ENCODE results near the gene AUTS2.

Gene AUTS2

GRCh38 chr7:69934144-69934903 lies 336.0 kb downstream of the AUTS2 start:
- H3K36me3 Mint-ChIP-seq (ENCODE audit: low read depth) = no peaks in the 10 kb centered on the region
- no peaks in the 10 kb centered on the region for H3K4me1 Mint-ChIP-seq
- no peaks in the 10 kb centered on the region for H3K27me3 Mint-ChIP-seq
- H3K4me3 Mint-ChIP-seq = no peak overlapping the region
- no peaks in the 10 kb centered on the region for H3K9me3 Mint-ChIP-seq
- no peak for DNase-seq
- ATAC-seq = no peak
- no peak overlapping the region for H3K27ac Mint-ChIP-seq

GRCh38 chr7:69935107-69935506 lies 336.8 kb downstream of the AUTS2 start:
- H3K4me1 Mint-ChIP-seq = no peaks in the 10 kb centered on the region
- no peaks in the 10 kb centered on the region for H3K9me3 Mint-ChIP-seq
- no peak overlapping the region for H3K27ac Mint-ChIP-seq
- no peak overlapping the region for H3K4me3 Mint-ChIP-seq
- H3K36me3 Mint-ChIP-seq (ENCODE audit: low read depth) = no peaks in the 10 kb centered on the region
- no peaks in the 10 kb centered on the region for H3K27me3 Mint-ChIP-seq
- ATAC-seq (no peak), DNase-seq (no peak)

- H3K4me3 Mint-ChIP-seq = no peak overlapping the region
- no peaks in the 10 kb centered on the region for H3K36me3 Mint-ChIP-seq (ENCODE audit: low read depth)
- H3K4me1 Mint-ChIP-seq = peaks cover 4% of the 10 kb centered on the region
- H3K27me3 Mint-ChIP-seq = no peaks in the 10 kb centered on the region
- ATAC-seq (no peak), DNase-seq (no peak)
- H3K9me3 Mint-ChIP-seq = no peaks in the 10 kb centered on the region
- no peak overlapping the region for H3K27ac Mint-ChIP-seq
Measured at GRCh38 chr7:69937097-69937496, 338.8 kb downstream of the AUTS2 start.

DNA sequence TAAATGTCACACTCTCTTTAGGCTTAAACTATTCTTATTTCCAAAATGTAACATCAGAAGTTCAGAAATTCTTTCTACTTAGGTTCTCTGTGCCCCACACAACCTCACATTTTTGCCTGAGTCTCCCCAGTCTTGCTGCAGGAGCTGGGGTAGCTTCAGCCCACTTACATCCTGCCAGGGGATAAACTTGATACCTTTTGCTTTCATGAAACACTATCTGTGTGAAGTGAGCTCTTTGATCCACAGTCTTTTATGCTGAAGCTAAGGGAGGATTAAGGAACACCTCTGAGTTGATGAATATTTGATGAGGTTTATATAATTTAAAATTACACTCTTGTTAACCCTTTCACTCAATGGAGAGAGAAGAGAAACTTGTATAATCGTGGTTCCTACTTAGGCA lies 341.0 kb downstream of the AUTS2 start:
- no peaks in the 10 kb centered on the region for H3K9me3 Mint-ChIP-seq
- DNase-seq = no peak
- H3K27me3 Mint-ChIP-seq = no peaks in the 10 kb centered on the region
- H3K4me1 Mint-ChIP-seq = peaks cover 4% of the 10 kb centered on the region
- no peak for ATAC-seq
- no peak overlapping the region for H3K27ac Mint-ChIP-seq
- no peaks in the 10 kb centered on the region for H3K36me3 Mint-ChIP-seq (ENCODE audit: low read depth)
- H3K4me3 Mint-ChIP-seq = no peak overlapping the region

DNA sequence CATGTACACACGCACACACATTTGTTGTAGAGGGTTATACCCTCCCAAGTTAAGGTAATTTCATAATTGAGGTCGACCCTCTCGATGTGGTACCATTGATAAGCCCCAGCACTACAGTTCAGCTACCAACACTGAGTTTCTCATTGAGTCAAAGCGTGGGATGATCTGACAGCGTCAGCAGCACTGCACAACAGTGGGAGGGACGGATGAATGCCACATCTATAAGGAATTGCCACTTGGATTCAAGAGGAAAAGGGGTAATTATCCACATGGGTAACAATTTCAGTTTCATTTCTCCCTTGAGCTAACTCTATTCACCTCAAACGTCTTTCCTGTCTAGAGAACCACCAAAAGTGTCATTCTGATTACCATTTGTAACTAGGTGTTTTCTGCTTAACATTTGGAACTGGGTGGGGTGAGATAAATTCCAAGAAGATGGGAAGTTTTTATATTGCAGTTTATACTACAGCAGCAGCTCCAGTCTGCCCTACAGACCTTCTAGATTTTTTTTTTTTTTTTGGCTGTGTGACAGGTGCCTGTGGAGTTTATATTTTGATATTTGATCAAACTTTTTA lies 342.9 kb downstream of the AUTS2 start:
- H3K4me3 Mint-ChIP-seq = no peak overlapping the region
- H3K9me3 Mint-ChIP-seq = peaks cover 3% of the 10 kb centered on the region
- no peaks in the 10 kb centered on the region for H3K36me3 Mint-ChIP-seq (ENCODE audit: low read depth)
- no peaks in the 10 kb centered on the region for H3K27me3 Mint-ChIP-seq
- H3K27ac Mint-ChIP-seq = no peak overlapping the region
- DNase-seq = no peak
- H3K4me1 Mint-ChIP-seq = peaks cover 4% of the 10 kb centered on the region
- ATAC-seq = no peak

- no peak overlapping the region for H3K4me3 Mint-ChIP-seq
- no peak for DNase-seq
- peaks cover 4% of the 10 kb centered on the region for H3K4me1 Mint-ChIP-seq
- H3K27me3 Mint-ChIP-seq = no peaks in the 10 kb centered on the region
- no peak for ATAC-seq
- no peak overlapping the region for H3K27ac Mint-ChIP-seq
- H3K36me3 Mint-ChIP-seq (ENCODE audit: low read depth) = no peaks in the 10 kb centered on the region
- peaks cover 4% of the 10 kb centered on the region for H3K9me3 Mint-ChIP-seq
Measured at GRCh38 chr7:69942573-69942972, 344.3 kb downstream of the AUTS2 start.

DNA sequence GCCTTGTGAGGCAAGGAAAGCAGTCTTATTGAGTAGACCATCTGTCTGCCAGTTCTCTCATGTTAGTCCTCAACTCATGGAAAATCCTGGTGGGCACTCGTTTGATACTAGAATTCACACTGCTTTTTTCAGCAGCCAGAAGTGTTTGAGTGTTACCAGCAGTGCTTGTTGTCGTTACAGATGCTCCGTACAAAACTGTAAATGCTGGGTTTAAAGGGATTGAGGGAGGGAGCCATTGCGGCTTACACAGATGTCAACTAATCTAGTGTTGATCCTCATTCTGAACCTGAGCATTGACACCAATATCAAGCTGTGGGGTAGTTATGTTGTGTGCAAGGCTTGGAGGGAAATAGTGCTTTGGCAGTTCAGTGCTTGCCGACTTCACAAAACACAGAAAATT lies 348.6 kb downstream of the AUTS2 start:
- H3K27me3 Mint-ChIP-seq = no peaks in the 10 kb centered on the region
- H3K4me1 Mint-ChIP-seq = no peaks in the 10 kb centered on the region
- no peaks in the 10 kb centered on the region for H3K36me3 Mint-ChIP-seq (ENCODE audit: low read depth)
- no peak overlapping the region for H3K4me3 Mint-ChIP-seq
- H3K27ac Mint-ChIP-seq = no peak overlapping the region
- ATAC-seq (no peak), DNase-seq (no peak)
- peaks cover 4% of the 10 kb centered on the region for H3K9me3 Mint-ChIP-seq

GRCh38 chr7:69947998-69948397 lies 349.7 kb downstream of the AUTS2 start:
- Mint-ChIP-seq H3K9me3 (peaks cover 4% of the 10 kb centered on the region), H3K27me3 (no peaks in the 10 kb centered on the region), H3K27ac (no peak overlapping the region), H3K4me1 (peaks cover 2% of the 10 kb centered on the region), H3K4me3 (no peak overlapping the region), H3K36me3 (ENCODE audit: low read depth) (no peaks in the 10 kb centered on the region)
- ATAC-seq (no peak), DNase-seq (no peak)

DNA sequence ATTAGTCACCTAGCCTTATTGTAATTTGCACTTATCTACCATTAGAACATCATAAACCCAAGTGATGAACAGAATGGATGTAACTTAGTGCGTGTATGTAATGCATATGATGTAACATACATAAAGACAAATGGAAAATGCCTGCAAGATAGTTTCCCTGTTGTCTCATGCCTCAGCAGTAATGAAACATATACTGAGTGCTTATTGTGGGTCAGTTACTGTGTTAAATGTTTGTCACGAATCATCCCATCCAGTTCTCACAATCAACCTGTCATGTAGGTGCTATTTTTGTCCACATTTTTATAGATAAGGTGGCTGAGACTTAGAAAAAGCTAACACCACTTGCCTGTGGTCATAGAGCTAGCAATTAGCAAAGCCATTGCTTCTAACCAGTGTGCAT lies 350.8 kb downstream of the AUTS2 start:
- no peak overlapping the region for H3K4me3 Mint-ChIP-seq
- H3K9me3 Mint-ChIP-seq = peaks cover 4% of the 10 kb centered on the region
- H3K27me3 Mint-ChIP-seq = no peaks in the 10 kb centered on the region
- ATAC-seq = no peak
- no peaks in the 10 kb centered on the region for H3K36me3 Mint-ChIP-seq (ENCODE audit: low read depth)
- DNase-seq = no peak
- peaks cover 7% of the 10 kb centered on the region for H3K4me1 Mint-ChIP-seq
- H3K27ac Mint-ChIP-seq = no peak overlapping the region

- Mint-ChIP-seq H3K36me3 (ENCODE audit: low read depth) (no peaks in the 10 kb centered on the region), H3K9me3 (no peaks in the 10 kb centered on the region), H3K27ac (no peak overlapping the region), H3K4me1 (peaks cover 7% of the 10 kb centered on the region), H3K4me3 (no peak overlapping the region), H3K27me3 (no peaks in the 10 kb centered on the region)
- DNase-seq (no peak), ATAC-seq (no peak)
Measured at GRCh38 chr7:69951458-69951857, 353.2 kb downstream of the AUTS2 start.

GRCh38 chr7:69953136-69954067 lies 355.1 kb downstream of the AUTS2 start:
- Mint-ChIP-seq H3K36me3 (ENCODE audit: low read depth) (no peaks in the 10 kb centered on the region), H3K4me1 (peaks cover 7% of the 10 kb centered on the region), H3K27ac (peak overlapping the region; percentile 73), H3K4me3 (no peak overlapping the region), H3K9me3 (no peaks in the 10 kb centered on the region), H3K27me3 (no peaks in the 10 kb centered on the region)
- no peak for ATAC-seq
- DNase-seq = no peak

- H3K4me1 Mint-ChIP-seq = peaks cover 7% of the 10 kb centered on the region
- H3K27me3 Mint-ChIP-seq = no peaks in the 10 kb centered on the region
- DNase-seq (no peak), ATAC-seq (no peak)
- H3K36me3 Mint-ChIP-seq (ENCODE audit: low read depth) = no peaks in the 10 kb centered on the region
- H3K9me3 Mint-ChIP-seq = no peaks in the 10 kb centered on the region
- no peak overlapping the region for H3K4me3 Mint-ChIP-seq
- no peak overlapping the region for H3K27ac Mint-ChIP-seq
Measured at GRCh38 chr7:69956541-69956940, 358.3 kb downstream of the AUTS2 start.

DNA sequence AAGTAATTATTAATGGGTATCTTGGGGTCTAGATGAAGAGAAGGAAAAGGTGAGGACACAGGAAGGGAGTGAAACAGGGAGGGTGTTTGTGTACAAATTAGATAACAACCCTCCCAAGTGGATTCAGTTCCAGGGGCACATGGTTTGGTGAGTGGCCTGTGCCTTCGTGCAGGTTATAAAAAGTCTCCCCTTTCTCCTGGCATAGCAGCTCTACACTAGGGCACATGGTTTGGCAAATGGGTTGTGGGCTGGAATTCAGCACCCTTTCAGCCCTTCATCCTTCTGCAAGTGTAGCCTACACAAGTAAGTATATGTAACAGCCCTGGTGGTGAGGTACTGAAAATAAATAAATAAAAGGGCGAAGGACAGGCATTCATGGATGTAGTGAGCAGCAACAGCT lies 359.4 kb downstream of the AUTS2 start:
- Mint-ChIP-seq H3K27ac (no peak overlapping the region), H3K36me3 (ENCODE audit: low read depth) (no peaks in the 10 kb centered on the region), H3K9me3 (no peaks in the 10 kb centered on the region), H3K4me1 (peaks cover 11% of the 10 kb centered on the region), H3K27me3 (no peaks in the 10 kb centered on the region), H3K4me3 (no peak overlapping the region)
- ATAC-seq (no peak), DNase-seq (no peak)

DNA sequence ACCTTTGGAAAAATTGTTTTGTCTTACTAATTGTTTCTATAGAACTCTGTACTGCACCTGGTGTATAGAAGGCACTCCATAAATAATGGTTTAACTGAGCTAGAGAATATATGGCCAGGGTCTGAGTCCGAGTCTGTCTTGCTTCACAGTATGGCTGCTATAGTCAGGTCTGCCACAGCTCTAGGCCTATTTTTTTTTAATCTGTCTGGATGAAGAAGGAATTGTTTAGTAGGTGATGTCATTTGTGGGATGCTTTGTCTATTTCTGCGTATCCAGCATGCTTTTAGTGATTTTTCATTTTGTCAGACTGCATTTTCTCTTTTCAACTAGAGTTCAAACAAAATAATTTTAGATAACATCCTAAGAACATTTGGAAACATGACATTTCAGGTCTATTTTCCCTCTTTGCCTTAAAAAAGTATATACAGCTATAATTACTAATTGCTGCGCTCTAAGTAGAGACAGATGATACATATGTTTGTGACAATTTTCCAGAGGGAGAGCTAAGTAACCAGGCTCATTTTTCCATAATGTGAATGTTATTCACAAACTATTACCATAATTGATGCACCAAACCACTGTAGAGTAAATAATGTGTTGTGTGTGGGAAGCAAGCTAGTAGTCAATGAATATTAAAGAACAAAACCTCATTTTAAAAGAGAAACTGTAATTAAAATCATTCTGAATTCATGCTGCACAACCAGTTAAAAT lies 361.7 kb downstream of the AUTS2 start:
- Mint-ChIP-seq H3K27ac (no peak overlapping the region), H3K27me3 (no peaks in the 10 kb centered on the region), H3K4me1 (peaks cover 7% of the 10 kb centered on the region), H3K4me3 (no peak overlapping the region), H3K9me3 (no peaks in the 10 kb centered on the region), H3K36me3 (ENCODE audit: low read depth) (no peaks in the 10 kb centered on the region)
- ATAC-seq (no peak), DNase-seq (no peak)
